GM19351 (cell line): ENCODE measurements around the gene SENP5.
"Not testable (repeated sequence)": the region's sequence is repeated elsewhere in the genome, so short reads cannot be mapped to it uniquely, and the experiment has no call there.

Experiments
- ATAC-seq: cut with Tn5 transposase; IDR thresholded peaks from one replicate; pipeline ENCODE4 v1.9.1; 2021; ENCODE audit warnings: mild to moderate bottlenecking, moderate library complexity; ENCODE audit not compliant: unreplicated experiment

Gene SENP5, protein sequence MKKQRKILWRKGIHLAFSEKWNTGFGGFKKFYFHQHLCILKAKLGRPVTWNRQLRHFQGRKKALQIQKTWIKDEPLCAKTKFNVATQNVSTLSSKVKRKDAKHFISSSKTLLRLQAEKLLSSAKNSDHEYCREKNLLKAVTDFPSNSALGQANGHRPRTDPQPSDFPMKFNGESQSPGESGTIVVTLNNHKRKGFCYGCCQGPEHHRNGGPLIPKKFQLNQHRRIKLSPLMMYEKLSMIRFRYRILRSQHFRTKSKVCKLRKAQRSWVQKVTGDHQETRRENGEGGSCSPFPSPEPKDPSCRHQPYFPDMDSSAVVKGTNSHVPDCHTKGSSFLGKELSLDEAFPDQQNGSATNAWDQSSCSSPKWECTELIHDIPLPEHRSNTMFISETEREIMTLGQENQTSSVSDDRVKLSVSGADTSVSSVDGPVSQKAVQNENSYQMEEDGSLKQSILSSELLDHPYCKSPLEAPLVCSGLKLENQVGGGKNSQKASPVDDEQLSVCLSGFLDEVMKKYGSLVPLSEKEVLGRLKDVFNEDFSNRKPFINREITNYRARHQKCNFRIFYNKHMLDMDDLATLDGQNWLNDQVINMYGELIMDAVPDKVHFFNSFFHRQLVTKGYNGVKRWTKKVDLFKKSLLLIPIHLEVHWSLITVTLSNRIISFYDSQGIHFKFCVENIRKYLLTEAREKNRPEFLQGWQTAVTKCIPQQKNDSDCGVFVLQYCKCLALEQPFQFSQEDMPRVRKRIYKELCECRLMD

DNA sequence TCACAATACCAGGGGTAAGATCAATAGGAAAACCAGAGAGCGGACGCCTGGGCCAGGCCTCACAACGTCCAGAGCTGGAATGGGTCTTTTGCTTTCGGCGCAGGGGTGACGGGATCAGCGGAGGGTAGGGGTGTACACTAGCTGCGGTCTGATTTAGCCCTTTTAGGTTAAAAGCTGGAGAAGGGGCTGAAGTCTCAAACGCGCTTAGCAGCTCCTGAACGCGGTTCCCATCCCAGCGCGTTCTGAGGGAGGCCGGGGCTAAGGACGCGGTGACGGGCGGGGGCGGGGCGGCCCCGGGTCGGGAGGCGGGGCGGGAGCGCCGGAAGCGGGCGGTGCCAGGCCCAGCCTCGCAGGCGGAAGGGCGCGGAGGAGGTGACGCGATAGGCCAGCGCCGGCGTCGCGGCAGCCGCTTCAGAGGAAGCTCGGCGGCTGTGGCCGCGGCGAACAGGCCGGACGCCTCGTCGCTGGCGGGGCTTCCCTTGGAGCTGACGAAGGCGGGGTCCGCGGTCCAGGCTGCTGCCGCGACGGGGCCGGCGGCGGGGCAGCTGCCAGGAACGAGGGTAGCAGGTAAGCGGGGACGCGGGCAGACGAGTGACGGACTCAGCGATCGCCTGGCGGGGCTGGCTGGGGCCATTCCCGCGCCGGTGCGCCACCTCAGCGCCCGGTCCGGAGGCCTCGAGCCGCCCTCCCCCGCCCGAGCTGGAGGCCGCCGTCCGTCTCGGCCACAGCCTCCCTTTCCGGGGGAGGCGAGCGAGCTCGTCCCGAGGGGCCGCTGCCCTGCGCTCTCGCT, at the start of gene SENP5:
Gene SENP5 (plus strand): TSS at position 414 of the 790 bp plus-strand sequence. CDS start 17,262 bp downstream, outside the sequence.
- peak; percentile 91 for ATAC-seq

- no peak for ATAC-seq
These were observed 45.8 kb upstream of the SENP5 start for GRCh38 chr3:196821806-196822355.

GRCh38 chr3:196829651-196830050, 38.1 kb upstream of the SENP5 start:
- not testable (repeated sequence) for ATAC-seq

- no peak for ATAC-seq
These were observed 32.6 kb upstream of the SENP5 start for GRCh38 chr3:196835086-196835485.

- not testable (repeated sequence) for ATAC-seq
These were observed 31.1 kb upstream of the SENP5 start for GRCh38 chr3:196836626-196837025.

- peak; percentile 53 for ATAC-seq
These were observed 29.8 kb upstream of the SENP5 start for GRCh38 chr3:196837819-196838420.

DNA sequence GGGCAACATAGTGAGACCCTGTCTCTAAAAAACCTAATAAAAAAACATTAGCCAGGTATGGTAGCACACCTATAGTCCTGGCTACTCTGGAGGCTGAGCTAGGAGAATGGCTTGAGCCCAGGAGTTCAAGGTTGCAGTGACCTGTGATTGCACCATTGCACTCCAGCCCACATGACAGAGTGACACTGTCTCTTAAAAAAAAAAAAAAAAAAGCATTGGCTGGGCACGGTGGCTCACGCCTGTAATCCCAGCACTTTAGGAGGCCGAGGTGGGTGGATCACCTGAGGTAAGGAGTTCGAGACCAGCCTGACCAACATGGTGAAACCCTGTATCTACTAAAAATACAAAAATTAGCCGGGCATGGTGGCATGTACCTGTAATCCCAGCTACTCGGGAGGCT, 28.4 kb upstream of the SENP5 start:
- not testable (repeated sequence) for ATAC-seq

DNA sequence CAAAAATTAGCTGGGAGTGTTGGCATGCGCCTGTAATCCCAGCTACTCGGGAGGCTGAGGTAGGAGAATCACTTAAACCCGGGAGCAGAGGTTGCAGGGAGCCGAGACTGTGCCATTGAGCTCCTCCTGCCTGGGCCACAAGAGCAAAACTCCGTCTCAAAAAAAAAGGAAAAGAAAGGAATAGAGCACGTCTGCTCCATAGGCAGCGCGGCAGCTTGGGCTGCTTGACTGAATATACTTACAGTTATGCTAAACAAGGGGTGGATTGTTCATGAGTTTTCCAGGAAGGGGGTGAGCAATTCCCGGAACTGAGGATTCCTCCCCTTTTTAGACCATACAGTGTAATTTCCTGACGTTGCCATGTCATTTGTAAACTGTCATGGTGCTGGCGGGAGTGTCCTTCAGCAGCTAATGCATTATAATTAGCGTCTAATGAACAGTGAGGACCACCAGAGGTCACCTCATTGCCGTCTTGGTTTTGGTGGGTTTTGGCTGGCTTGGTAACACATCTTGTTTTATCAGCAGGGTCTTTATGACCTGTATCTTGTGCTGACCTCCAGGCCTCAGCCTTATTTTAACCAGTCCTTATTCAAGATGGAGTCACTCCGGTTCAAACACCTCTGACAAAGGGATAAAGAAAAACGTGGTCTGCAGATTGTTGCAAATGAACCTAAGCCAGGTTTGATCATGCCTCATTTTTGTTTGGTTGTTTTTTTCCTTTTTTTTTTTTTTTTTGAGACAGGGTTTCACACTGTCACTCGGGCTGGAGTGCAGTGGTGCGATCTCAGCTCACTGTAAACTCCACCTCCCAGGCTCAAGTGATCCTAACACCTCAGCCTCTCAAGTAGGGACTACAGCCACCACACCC, 24.9 kb upstream of the SENP5 start:
- ATAC-seq = no peak

DNA sequence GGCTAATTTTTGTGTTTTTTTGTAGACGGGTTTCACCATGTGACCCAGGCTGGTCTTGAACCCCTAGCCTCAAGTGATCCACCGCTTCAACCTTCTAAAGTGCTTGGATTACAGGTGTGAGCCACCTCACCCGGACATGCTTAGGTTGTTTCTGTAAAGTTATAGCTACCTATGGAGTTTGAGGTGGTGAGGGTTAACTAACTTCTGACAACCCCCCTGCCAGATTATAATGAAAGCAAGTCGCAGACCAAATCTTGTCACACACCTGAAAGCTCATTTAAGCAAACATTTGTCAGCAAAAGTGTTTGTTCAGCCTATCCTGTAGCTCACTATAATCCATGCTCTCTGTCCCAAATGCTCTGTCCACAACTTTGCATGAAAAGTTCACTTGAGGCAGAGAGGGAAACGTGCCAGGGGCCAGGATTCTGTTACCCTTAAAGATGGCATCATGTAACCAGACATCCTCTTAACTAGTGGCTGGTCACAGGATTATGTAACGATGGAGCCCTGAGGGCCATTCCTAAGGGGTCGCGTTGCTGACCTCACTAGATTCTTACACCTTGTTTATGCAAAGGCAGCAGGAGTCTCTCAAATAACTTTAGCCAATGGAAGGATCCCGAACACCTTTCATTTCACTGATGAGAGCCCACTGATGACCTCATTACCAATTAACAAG, 24.1 kb upstream of the SENP5 start:
- no peak for ATAC-seq

DNA sequence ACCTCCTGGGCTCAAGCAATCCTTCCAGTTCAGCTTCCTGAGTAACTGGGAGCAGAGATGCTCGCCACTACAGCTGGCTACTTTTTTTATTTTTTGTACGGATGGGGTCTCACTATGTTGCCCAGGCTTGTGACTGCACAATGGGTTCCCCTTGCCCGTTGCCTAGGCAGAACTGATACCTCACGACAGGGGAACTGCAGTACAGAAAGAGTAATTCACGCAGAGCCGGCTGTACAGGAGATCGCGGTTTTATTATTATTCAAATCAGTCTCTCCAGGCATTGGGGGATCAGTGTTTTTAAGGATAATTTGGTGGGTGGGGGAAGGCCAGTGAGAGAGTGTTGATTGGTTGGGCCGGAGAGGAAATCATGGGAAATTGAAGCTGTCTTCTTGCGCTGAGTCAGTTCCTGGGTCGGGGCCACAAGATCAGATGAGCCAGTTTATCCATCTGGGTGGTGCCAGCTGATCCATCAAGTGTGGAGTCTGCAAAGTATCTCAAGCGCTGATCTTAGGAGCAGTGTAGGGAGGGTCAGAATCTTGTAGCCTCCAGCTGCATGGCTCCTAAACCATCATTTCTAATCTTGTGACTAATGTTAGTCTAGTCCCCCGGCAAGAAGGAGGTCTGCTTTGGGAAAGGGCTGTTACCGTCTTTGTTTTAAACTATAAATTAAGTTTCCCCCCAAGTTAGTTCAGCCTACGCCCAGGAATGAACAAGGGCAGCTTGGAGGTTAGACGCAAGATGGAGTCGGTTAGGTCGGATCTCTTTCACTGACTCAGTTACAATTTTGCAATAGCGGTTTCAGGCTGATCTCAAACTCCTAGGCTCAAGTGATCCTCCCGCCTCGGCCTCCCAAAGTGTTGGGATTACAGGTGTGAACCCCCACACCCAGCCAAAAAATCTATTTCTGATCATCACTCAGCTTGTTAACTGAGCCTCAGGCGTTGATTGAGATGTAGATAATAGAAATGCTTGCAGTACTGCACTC, 23.2 kb upstream of the SENP5 start:
- not testable (repeated sequence) for ATAC-seq

DNA sequence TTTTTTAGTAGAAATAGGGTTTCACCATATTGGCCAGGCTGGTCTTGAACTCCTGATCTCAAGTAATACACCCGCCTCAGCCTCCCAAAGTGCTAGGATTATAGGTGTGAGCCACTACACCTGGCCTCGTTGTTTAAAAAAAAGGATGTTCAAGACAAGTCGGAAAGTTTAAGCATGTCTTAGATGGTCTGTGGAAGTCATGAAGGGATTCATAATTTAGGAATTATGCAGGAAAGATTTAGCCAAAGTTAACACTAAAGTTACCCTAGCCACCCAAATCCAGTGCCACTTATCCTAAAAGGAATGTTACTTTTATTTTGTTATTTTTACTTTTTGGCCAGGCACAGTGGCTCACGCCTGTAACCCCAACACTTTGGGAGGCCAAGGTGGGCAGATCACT, 19.3 kb upstream of the SENP5 start:
- not testable (repeated sequence) for ATAC-seq

- ATAC-seq = no peak
These were observed 18.5 kb upstream of the SENP5 start for GRCh38 chr3:196849180-196849741.

- not testable (repeated sequence) for ATAC-seq
These were observed 4.7 kb upstream of the SENP5 start for GRCh38 chr3:196863000-196863399.

DNA sequence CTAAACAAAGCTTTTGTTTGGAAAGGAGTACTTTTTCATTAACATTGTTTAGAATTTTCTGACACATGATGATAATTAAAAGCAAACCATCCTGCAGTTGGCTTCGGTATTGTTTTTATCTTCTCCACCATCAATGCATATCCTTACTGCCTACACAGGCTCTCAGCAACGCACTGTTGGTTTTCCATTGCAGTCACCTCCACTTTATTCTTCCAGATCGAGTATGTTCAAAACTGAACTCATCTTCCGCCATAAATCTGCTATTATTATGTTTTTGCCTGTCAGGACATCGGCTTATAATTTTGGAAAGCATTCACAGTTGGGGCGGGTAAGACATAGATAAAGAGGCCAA, 589 bp upstream of the SENP5 start:
- no peak for ATAC-seq

DNA sequence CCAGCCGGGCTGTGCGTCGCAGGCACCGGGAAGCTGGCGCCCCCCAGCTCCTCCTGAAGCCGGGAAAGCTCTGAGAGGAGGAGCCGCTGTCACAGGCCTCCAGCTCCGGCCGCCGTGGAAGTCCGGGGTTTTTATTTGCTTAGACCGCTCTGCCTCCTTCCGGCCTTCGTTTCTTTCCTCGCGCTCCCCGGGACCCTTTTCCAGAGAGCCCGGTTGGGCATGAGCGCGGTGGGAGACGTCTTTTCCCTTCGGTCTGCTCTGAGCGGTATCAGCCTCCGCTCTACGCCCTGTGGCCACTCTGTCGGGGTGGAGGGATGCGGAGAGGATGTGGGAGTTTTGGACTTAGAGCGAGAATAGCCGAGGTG, 559 bp downstream of the SENP5 start:
- peak; percentile 32 for ATAC-seq

GRCh38 chr3:196872316-196872715, 4.6 kb downstream of the SENP5 start:
- no peak for ATAC-seq

DNA sequence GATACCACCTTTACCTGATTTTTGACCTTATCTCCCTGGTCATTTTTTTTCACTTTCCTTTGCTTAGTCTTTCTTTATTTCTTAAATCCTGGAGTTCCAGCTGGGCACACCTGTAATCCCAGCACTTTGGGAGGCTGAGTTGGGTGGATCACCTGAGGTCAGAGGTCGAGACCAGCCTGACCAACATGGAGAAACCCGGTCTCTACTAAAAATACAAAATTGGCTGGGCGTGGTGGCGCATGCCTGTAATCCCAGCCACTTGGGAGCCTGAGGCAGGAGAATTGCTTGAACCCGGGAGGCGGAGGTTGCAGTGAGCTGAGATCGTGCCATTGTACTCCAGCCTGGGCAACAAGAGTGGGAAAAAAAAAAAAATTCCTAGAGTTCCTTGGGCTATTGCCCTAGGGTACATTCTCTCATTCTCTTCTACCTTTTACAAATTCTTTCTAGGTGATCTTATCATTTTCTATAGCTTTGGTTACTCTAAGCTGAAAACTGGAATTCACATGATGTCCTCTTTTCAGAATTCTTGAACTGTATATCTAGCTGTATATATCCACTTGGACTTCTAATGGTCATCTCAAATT, 6.9 kb downstream of the SENP5 start:
- not testable (repeated sequence) for ATAC-seq
